Measurements from ENCODE around the gene BRI3BP.
"Not testable (repeated sequence)": the region's sequence is repeated elsewhere in the genome, so short reads cannot be mapped to it uniquely, and the experiment has no call there.

The BRI3BP gene

GRCh38 chr12:124964836-124965462, 28.5 kb upstream of the BRI3BP start:
- H3K9me3 Mint-ChIP-seq = no peaks in the 10 kb centered on the region
- H3K27ac Mint-ChIP-seq = no peak overlapping the region
- no peaks in the 10 kb centered on the region for H3K27me3 Mint-ChIP-seq
- no peak overlapping the region for H3K4me3 Mint-ChIP-seq
- peaks cover 48% of the 10 kb centered on the region for H3K36me3 Mint-ChIP-seq (ENCODE audit: low read depth)
- no peaks in the 10 kb centered on the region for H3K4me1 Mint-ChIP-seq (ENCODE audit: low read depth)

GRCh38 chr12:124967016-124967739, 26.3 kb upstream of the BRI3BP start:
- H3K36me3 Mint-ChIP-seq (ENCODE audit: low read depth) = peaks cover 42% of the 10 kb centered on the region
- no peaks in the 10 kb centered on the region for H3K9me3 Mint-ChIP-seq
- no peak overlapping the region for H3K4me3 Mint-ChIP-seq
- H3K4me1 Mint-ChIP-seq (ENCODE audit: low read depth) = no peaks in the 10 kb centered on the region
- no peak overlapping the region for H3K27ac Mint-ChIP-seq
- no peaks in the 10 kb centered on the region for H3K27me3 Mint-ChIP-seq

GRCh38 chr12:124968656-124969055, 24.8 kb upstream of the BRI3BP start:
- Mint-ChIP-seq H3K4me1 (ENCODE audit: low read depth) (no peaks in the 10 kb centered on the region), H3K36me3 (ENCODE audit: low read depth) (peaks cover 44% of the 10 kb centered on the region), H3K27me3 (no peaks in the 10 kb centered on the region), H3K4me3 (no peak overlapping the region), H3K9me3 (no peaks in the 10 kb centered on the region), H3K27ac (no peak overlapping the region)

- Mint-ChIP-seq H3K36me3 (ENCODE audit: low read depth) (peaks cover 43% of the 10 kb centered on the region), H3K4me1 (ENCODE audit: low read depth) (no peaks in the 10 kb centered on the region), H3K9me3 (no peaks in the 10 kb centered on the region), H3K27me3 (no peaks in the 10 kb centered on the region), H3K27ac (no peak overlapping the region), H3K4me3 (no peak overlapping the region)
These were observed 22.6 kb upstream of the BRI3BP start for GRCh38 chr12:124970647-124971402.

- no peak overlapping the region for H3K27ac Mint-ChIP-seq
- H3K4me1 Mint-ChIP-seq (ENCODE audit: low read depth) = no peaks in the 10 kb centered on the region
- H3K36me3 Mint-ChIP-seq (ENCODE audit: low read depth) = peaks cover 39% of the 10 kb centered on the region
- H3K9me3 Mint-ChIP-seq = no peaks in the 10 kb centered on the region
- H3K4me3 Mint-ChIP-seq = no peak overlapping the region
- H3K27me3 Mint-ChIP-seq = no peaks in the 10 kb centered on the region
These were observed 21.8 kb upstream of the BRI3BP start for GRCh38 chr12:124971603-124972002.

GRCh38 chr12:124972211-124972610, 21.2 kb upstream of the BRI3BP start:
- peaks cover 38% of the 10 kb centered on the region for H3K36me3 Mint-ChIP-seq (ENCODE audit: low read depth)

GRCh38 chr12:124975276-124975675, 18.2 kb upstream of the BRI3BP start:
- H3K27ac Mint-ChIP-seq = no peak overlapping the region
- H3K4me1 Mint-ChIP-seq (ENCODE audit: low read depth) = no peaks in the 10 kb centered on the region
- no peak overlapping the region for H3K4me3 Mint-ChIP-seq
- H3K36me3 Mint-ChIP-seq (ENCODE audit: low read depth) = peaks cover 49% of the 10 kb centered on the region
- no peaks in the 10 kb centered on the region for H3K27me3 Mint-ChIP-seq
- no peaks in the 10 kb centered on the region for H3K9me3 Mint-ChIP-seq

More at GRCh38 chr12:124972211-124972610, 21.2 kb upstream of the BRI3BP start:
- H3K9me3 Mint-ChIP-seq = no peaks in the 10 kb centered on the region
- no peak overlapping the region for H3K27ac Mint-ChIP-seq
- H3K27me3 Mint-ChIP-seq = no peaks in the 10 kb centered on the region
- H3K4me1 Mint-ChIP-seq (ENCODE audit: low read depth) = no peaks in the 10 kb centered on the region
- no peak overlapping the region for H3K4me3 Mint-ChIP-seq

- Mint-ChIP-seq H3K9me3 (no peaks in the 10 kb centered on the region), H3K36me3 (ENCODE audit: low read depth) (peaks cover 55% of the 10 kb centered on the region), H3K27me3 (no peaks in the 10 kb centered on the region), H3K4me3 (no peak overlapping the region), H3K27ac (no peak overlapping the region), H3K4me1 (ENCODE audit: low read depth) (no peaks in the 10 kb centered on the region)
These were observed 16.4 kb upstream of the BRI3BP start for GRCh38 chr12:124976999-124977398.

- Mint-ChIP-seq H3K4me1 (ENCODE audit: low read depth) (no peaks in the 10 kb centered on the region), H3K9me3 (no peaks in the 10 kb centered on the region), H3K36me3 (ENCODE audit: low read depth) (peaks cover 62% of the 10 kb centered on the region), H3K27ac (no peak overlapping the region), H3K4me3 (no peak overlapping the region), H3K27me3 (no peaks in the 10 kb centered on the region)
These were observed 13.9 kb upstream of the BRI3BP start for GRCh38 chr12:124979568-124979967.

- Mint-ChIP-seq H3K4me1 (ENCODE audit: low read depth) (no peaks in the 10 kb centered on the region), H3K27me3 (no peaks in the 10 kb centered on the region), H3K27ac (peak overlapping the region; percentile 19), H3K9me3 (no peaks in the 10 kb centered on the region), H3K4me3 (no peak overlapping the region), H3K36me3 (ENCODE audit: low read depth) (peaks cover 64% of the 10 kb centered on the region)
These were observed 13.2 kb upstream of the BRI3BP start for GRCh38 chr12:124980098-124980892.

GRCh38 chr12:124986876-124987275, 6.6 kb upstream of the BRI3BP start:
- H3K9me3 Mint-ChIP-seq, H3K4me3 Mint-ChIP-seq, H3K27me3 Mint-ChIP-seq, H3K27ac Mint-ChIP-seq: not testable (repeated sequence)
- peaks cover 26% of the 10 kb centered on the region for H3K4me1 Mint-ChIP-seq (ENCODE audit: low read depth)
- peaks cover 46% of the 10 kb centered on the region for H3K36me3 Mint-ChIP-seq (ENCODE audit: low read depth)

GRCh38 chr12:124992874-124993625, 395 bp upstream of the BRI3BP start:
- H3K9me3 Mint-ChIP-seq = no peaks in the 10 kb centered on the region
- H3K27me3 Mint-ChIP-seq = no peaks in the 10 kb centered on the region
- peak overlapping the region; percentile 61 for H3K27ac Mint-ChIP-seq
- H3K36me3 Mint-ChIP-seq (ENCODE audit: low read depth) = peaks cover 18% of the 10 kb centered on the region
- peak overlapping the region; percentile 86 for H3K4me3 Mint-ChIP-seq
- H3K4me1 Mint-ChIP-seq (ENCODE audit: low read depth) = peaks cover 37% of the 10 kb centered on the region

GRCh38 chr12:124994437-124994975, 1.1 kb downstream of the BRI3BP start:
- H3K27ac Mint-ChIP-seq = peak overlapping the region; percentile 89
- H3K36me3 Mint-ChIP-seq (ENCODE audit: low read depth) = peaks cover 20% of the 10 kb centered on the region
- H3K4me1 Mint-ChIP-seq (ENCODE audit: low read depth) = peaks cover 29% of the 10 kb centered on the region

More at GRCh38 chr12:124994437-124994975, 1.1 kb downstream of the BRI3BP start:
- no peaks in the 10 kb centered on the region for H3K27me3 Mint-ChIP-seq
- peak overlapping the region; percentile 95 for H3K4me3 Mint-ChIP-seq
- no peaks in the 10 kb centered on the region for H3K9me3 Mint-ChIP-seq

Measured in stimulated activated naive CD8-positive, alpha-beta T cell treated with anti-CD3 and anti-CD28 coated beads, Interleukin-15, Interleukin-2, amounts not matched to agents 100 ng/mL and 50 ng/mL, for 24 hours (primary cell).